Testis (tissue), 3 donors: ENCODE data around the gene SUV39H1. TPM values are rescaled to one million over a fixed set of nuclear protein-coding genes. Genes with fewer than 3 reads are reported as not detected.
"Not testable (repeated sequence)": the region's sequence is repeated elsewhere in the genome, so short reads cannot be mapped to it uniquely, and the experiment has no call there.

Source experiments
- DNase-seq: peaks from one replicate; pipeline ENCODE4 v3.0.0-alpha.2; 2019
- H3K27ac ChIP-seq, 2 donors: fragments of 200-600 bp; sonication (generic); one replicate each; pipeline ENCODE4 v1.5.1; 2019
- H3K27me3 ChIP-seq: fragments of 200-600 bp; sonication (generic); one replicate; pipeline ENCODE4 v1.5.1; 2019
- H3K36me3 ChIP-seq: fragments of 200-600 bp; sonication (generic); one replicate; pipeline ENCODE4 v1.5.1; 2017; ENCODE audit warnings: low read depth; ENCODE audit errors: missing control alignments
- H3K4me1 ChIP-seq: fragments of 200-600 bp; sonication (generic); one replicate; pipeline ENCODE4 v1.5.1; 2019
- H3K4me3 ChIP-seq, 2 donors: fragments of 200-600 bp; sonication (generic); one replicate each; pipeline ENCODE4 v1.5.1; 2017 to 2019
- H3K9me3 ChIP-seq: fragments of 200-600 bp; sonication (generic); one replicate; pipeline ENCODE4 v1.5.1; 2017
- POLR2A ChIP-seq: fragments of 450-650 bp; IDR thresholded peaks from one replicate; pipeline ENCODE4 v1.6.1; 2017; ENCODE audit warnings: antibody characterized with exemption, mild to moderate bottlenecking, moderate library complexity
- WGBS, 2 donors: methylation state at CpG; one replicate each; pipeline ENCODE4 v1.1.5; 2018; 5-methylcytosine and 5-hydroxymethylcytosine counted together
- intact Hi-C: fragments of 100-400 bp; cut with DNase I; formaldehyde crosslinking; loops from one replicate; pipeline ENCODE4 v1.15.1; 2023; ENCODE audit warnings: low total_unique reads
- polyA plus RNA-seq: library from polyadenylated mRNA; stranded (reverse); fragments of 350-450 nt; fragmentation: Illumina TruSeq; extraction: RNeasy Lipid Tissue Mini Kit (QIAGEN cat#74804); gene quantifications from one replicate; pipeline ENCODE4 v1.2.3, GENCODE V29; 2014; ENCODE audit warnings: low read depth, low replicate concordance; ENCODE audit not compliant: insufficient read depth
- total RNA-seq, 2 donors: library from RNA; depleted of rRNA; stranded (reverse); fragments of >200 nt; gene quantifications; one replicate each; pipeline ENCODE4 v1.2.3, GENCODE V29; 2016
- TF ChIP-seq, protein P1 (sequence below), 3 experiments: fragments of 450-650 bp in 2 of 3; fragments of 200-600 bp in 1 of 3; sonication (generic) in 1 of 3; IDR thresholded peaks; one replicate each; pipeline ENCODE4 v1.5.1; 2016 to 2019; ENCODE audit warnings: antibody characterized with exemption in 3 of 3, mild to moderate bottlenecking in 2 of 3, moderate library complexity in 1 of 3

The SUV39H1 gene
- total and polyA plus RNA-seq, 3 donors from 2014 or later, result 10.3 to 16.7 (median 16.5) TPM

DNA sequence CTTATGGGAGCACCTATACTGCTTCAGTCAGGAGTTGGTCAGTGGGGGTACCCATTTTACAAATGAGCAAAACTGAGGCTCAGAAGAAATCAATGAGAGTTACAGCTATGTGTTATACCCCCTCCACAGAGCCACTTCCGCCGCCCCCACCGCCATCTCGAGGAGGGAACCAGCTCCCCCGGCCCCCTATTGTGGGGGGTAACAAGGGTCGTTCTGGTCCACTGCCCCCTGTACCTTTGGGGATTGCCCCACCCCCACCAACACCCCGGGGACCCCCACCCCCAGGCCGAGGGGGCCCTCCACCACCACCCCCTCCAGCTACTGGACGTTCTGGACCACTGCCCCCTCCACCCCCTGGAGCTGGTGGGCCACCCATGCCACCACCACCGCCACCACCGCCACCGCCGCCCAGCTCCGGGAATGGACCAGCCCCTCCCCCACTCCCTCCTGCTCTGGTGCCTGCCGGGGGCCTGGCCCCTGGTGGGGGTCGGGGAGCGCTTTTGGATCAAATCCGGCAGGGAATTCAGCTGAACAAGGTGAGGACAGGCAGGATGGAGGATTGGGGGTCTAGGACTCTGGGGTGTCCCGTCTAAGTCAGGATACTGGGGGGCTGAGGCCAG lies 7.9 kb upstream of the SUV39H1 start:
- Histone ChIP-seq H3K27me3 (no peaks in the 10 kb centered on the region), H3K9me3 (no peaks in the 10 kb centered on the region), H3K36me3 (no peaks in the 10 kb centered on the region), H3K27ac (no peak overlapping the region), H3K4me1 (no peaks in the 10 kb centered on the region), H3K4me3 (no peak overlapping the region)
- no peak for DNase-seq
- no peak for TF ChIP-seq POLR2A
- TF ChIP-seq, protein P1, sequence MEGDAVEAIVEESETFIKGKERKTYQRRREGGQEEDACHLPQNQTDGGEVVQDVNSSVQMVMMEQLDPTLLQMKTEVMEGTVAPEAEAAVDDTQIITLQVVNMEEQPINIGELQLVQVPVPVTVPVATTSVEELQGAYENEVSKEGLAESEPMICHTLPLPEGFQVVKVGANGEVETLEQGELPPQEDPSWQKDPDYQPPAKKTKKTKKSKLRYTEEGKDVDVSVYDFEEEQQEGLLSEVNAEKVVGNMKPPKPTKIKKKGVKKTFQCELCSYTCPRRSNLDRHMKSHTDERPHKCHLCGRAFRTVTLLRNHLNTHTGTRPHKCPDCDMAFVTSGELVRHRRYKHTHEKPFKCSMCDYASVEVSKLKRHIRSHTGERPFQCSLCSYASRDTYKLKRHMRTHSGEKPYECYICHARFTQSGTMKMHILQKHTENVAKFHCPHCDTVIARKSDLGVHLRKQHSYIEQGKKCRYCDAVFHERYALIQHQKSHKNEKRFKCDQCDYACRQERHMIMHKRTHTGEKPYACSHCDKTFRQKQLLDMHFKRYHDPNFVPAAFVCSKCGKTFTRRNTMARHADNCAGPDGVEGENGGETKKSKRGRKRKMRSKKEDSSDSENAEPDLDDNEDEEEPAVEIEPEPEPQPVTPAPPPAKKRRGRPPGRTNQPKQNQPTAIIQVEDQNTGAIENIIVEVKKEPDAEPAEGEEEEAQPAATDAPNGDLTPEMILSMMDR (IDR thresholded peaks at IDR 0.05), result no peak
- intact Hi-C loops, result no loop called here
- 13 to 42% methylated on average over 1 to 16 of the region's 19 CpGs for WGBS, 2 donors

DNA sequence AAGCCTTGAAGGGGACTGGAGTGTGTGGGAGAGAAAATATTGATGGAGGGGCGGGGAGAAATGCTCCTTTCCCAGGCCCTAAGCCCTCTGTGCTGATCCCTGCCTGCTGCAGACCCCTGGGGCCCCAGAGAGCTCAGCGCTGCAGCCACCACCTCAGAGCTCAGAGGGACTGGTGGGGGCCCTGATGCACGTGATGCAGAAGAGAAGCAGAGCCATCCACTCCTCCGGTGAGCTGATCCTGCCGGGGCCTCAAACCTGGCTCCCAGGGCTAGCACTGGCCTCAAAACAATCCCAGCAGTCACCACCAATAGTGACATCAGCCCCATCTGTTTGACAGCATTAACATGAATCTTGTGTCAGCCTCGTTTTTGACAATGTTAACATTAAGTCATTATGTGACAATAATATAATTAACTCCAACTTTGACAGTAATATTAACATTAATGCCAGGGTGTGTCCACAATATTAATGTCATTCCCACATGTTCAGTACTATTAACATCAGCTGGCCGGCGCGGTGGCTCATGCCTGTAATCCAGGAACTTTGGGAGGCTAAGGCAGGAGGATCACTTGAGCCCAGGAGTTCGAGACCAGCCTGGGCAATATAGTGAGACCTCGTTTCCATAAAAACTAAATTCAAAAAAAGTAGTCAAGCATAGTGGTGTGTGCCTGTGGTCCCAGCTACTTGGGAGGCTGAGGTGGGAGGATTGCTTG lies 7.2 kb upstream of the SUV39H1 start:
- no peak for TF ChIP-seq POLR2A
- TF ChIP-seq, protein P1 (IDR thresholded peaks at IDR 0.05), result no peak
- Histone ChIP-seq H3K27me3 (no peaks in the 10 kb centered on the region), H3K4me3 (no peak overlapping the region), H3K9me3 (no peaks in the 10 kb centered on the region), H3K4me1 (no peaks in the 10 kb centered on the region), H3K36me3 (no peaks in the 10 kb centered on the region), H3K27ac (no peak overlapping the region)
- WGBS, 2 donors, result 60 to 66% methylated on average over 8 to 11 of the region's 11 CpGs
- intact Hi-C loops, result no loop called here
- DNase-seq, result no peak

DNA sequence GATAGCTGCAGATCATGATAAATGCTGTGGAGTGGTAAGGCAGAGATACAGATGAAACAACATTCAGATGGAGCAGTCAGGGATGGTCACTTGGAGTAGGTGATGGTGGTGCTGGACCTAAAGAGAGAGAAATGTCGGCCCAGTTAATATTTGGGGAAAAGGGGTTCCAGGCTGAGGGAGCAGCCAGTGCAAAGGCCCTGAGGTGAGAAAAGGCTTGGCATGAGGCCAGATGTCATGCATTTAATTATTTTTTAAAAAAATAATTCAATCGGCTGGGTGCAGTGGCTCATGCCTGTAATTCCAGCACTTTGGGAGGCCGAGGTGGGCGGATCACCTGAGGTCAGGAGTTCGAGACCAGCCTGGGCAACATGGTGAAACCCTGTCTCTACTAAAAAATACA lies 4.8 kb upstream of the SUV39H1 start:
- H3K36me3 ChIP-seq, H3K27me3 ChIP-seq, H3K4me3 ChIP-seq, H3K27ac ChIP-seq, H3K9me3 ChIP-seq, DNase-seq, intact Hi-C loops, H3K4me1 ChIP-seq: not testable (repeated sequence)
- 85 to 93% methylated on average over 2 to 4 of the region's 5 CpGs for WGBS, 2 donors

DNA sequence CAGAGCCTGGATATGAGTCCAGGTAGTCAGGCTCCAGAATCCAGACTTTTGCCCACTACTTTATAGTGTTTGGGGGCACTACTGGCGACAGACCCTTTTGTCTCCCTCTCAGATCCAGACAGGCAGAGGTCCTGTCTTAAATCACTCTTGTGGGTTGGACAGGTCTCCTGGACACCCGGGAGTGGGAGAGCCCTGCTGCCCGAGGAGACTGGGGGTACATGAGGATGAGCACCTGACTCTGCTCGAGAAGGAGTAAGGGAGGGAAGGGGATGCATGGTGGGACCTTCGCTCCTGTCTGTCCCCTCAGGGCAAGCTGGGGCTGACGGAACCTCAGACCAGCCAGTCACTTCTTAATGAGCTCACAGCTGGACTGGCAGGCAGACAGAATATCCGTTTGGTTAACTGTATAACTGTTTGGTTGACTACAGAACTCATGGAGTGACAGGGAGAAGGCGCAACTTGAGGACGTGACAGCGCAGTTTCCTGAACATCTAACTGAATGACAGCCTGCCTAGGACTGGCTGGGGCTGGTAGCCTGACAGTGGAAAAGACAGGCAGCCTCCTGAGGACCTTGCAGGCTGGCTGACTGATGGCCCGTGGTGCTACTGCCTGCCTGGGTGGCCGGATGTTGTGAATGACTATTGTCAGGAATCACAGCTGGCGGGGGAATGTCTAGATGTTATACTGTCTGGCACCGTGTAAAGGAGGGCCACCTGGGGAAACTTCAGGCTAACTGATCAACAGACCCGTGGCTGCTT lies 1.6 kb upstream of the SUV39H1 start:
- intact Hi-C loops, result no loop called here
- H3K27ac ChIP-seq, result peak overlapping the region in 1 of 2 donors; percentile 88
- WGBS, 2 donors, result 24 to 25% methylated on average over 4 to 6 of the region's 15 CpGs
- no peak overlapping the region for H3K4me3 ChIP-seq
- no peaks in the 10 kb centered on the region for H3K9me3 ChIP-seq
- H3K27me3 ChIP-seq, result no peaks in the 10 kb centered on the region
- DNase-seq, result no peak
- TF ChIP-seq POLR2A, result no peak
- TF ChIP-seq, protein P1 (IDR thresholded peaks at IDR 0.05), result no peak
- no peaks in the 10 kb centered on the region for H3K36me3 ChIP-seq
- H3K4me1 ChIP-seq, result peaks cover 4% of the 10 kb centered on the region

DNA sequence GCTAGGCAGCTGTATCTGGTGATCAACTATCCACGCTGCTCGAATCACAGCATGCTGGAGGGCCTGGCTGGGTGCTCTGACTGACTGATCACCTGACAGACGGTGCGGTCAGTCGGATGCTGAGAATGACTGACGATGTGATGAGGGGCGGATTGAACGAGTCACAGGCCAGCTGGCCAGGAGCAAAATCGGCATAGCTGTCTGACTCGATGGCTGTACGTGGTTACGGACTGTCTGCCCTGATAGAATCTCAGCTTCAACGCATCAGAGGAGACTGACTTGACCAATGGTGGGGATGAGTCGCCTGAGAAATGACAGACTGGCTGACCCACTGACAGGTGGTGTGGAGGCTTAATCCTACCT lies 1.0 kb upstream of the SUV39H1 start:
- 21% methylated on average over 12 of the region's 14 CpGs; no CpG with 5 or more reads in 1 of the 2 donors for WGBS, 2 donors
- H3K4me3 ChIP-seq, result peak overlapping the region in 1 of 2 donors; percentile 58
- intact Hi-C loops, result no loop called here
- H3K4me1 ChIP-seq, result peaks cover 4% of the 10 kb centered on the region
- peak overlapping the region; percentile 74 to 88 for H3K27ac ChIP-seq
- H3K9me3 ChIP-seq, result no peaks in the 10 kb centered on the region
- H3K36me3 ChIP-seq, result no peaks in the 10 kb centered on the region
- TF ChIP-seq, protein P1 (IDR thresholded peaks at IDR 0.05), result no peak
- no peak for TF ChIP-seq POLR2A
- H3K27me3 ChIP-seq, result no peaks in the 10 kb centered on the region
- DNase-seq, result no peak
